ENCODE measurements around the gene JUND.

DNA sequence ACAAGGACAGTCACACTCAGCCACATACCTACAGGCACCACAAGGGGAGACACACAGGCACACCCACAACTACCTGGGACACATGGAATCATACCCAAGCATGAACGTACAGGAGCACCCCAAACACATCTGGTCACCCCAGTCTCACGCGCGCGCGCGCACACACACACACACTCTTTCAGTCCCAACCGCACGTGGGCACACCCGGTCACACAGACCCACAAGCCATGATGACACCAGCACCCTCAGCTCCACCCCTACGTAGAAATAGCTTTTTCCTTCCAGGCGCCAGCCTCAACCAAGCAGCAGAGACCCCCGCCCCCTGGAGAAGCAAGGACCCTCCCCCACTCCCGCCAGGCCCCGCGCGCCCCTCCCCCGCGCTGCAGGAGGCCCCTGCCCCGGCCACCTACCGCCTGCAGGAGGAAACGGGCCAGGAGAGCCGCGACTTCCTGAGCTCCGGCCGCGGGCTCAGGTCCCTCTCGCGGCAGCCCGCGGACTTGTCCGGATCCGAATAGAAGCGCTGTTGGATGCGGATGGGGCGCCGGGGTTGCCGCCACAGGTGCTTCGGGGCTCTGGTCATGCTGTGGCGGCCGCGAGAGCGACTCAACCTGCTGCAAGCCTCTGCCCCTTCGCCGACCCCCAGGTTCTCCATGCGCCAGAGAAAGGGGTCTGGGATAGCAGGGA is 48.7 kb downstream of the JUND start:
- no peak for TF ChIP-seq POLR2A (IDR thresholded peaks at IDR 0.05; ENCODE audit: low read length)
- TF ChIP-seq GATA1 (IDR thresholded peaks at IDR 0.05; ENCODE audit: low read depth, low read length), result no peak

Data from erythroblast (primary cell).